Trophoblast cell (in vitro differentiated cells and primary cell): ENCODE measurements around the gene UGT1A7.
"Not testable (repeated sequence)": the region's sequence is repeated elsewhere in the genome, so short reads cannot be mapped to it uniquely, and the experiment has no call there.

Experiments used
- DNase-seq, 2 donors: peaks; one replicate each; pipeline ENCODE4 v3.0.0-alpha.2; 2016
- H2AFZ ChIP-seq: 2 replicates; pipeline ENCODE4 v1.6.1; 2013; ENCODE audit warnings: low read length, moderate library complexity, mild to moderate bottlenecking; ENCODE audit not compliant: insufficient read depth, poor library complexity
- H2AK5ac ChIP-seq: 2 replicates; pipeline ENCODE4 v1.6.1; 2013; ENCODE audit warnings: mild to moderate bottlenecking, low read length
- H2BK120ac ChIP-seq: 2 replicates; pipeline ENCODE4 v1.6.1; 2013; ENCODE audit warnings: low read length, mild to moderate bottlenecking, moderate library complexity; ENCODE audit not compliant: insufficient read depth, poor library complexity
- H2BK12ac ChIP-seq: 2 replicates; pipeline ENCODE4 v1.6.1; 2013; ENCODE audit warnings: mild to moderate bottlenecking, low read length, moderate library complexity
- H2BK5ac ChIP-seq: 2 replicates; pipeline ENCODE4 v1.6.1; 2013; ENCODE audit warnings: low read length, low read depth, moderate library complexity, mild to moderate bottlenecking; ENCODE audit not compliant: poor library complexity
- H3K14ac ChIP-seq: 2 replicates; pipeline ENCODE4 v1.6.1; 2013; ENCODE audit warnings: mild to moderate bottlenecking, low read length
- H3K18ac ChIP-seq: 2 replicates; pipeline ENCODE4 v1.6.1; 2013; ENCODE audit warnings: mild to moderate bottlenecking, low read length
- H3K23ac ChIP-seq: 2 replicates; pipeline ENCODE4 v1.6.1; 2013; ENCODE audit warnings: low read length
- H3K27ac ChIP-seq: 2 replicates; pipeline ENCODE4 v1.5.1; 2013; ENCODE audit warnings: low read depth, mild to moderate bottlenecking, inconsistent platforms, low read length, moderate library complexity
- H3K27me3 ChIP-seq: 2 replicates; pipeline ENCODE4 v1.6.1; 2013; ENCODE audit warnings: inconsistent platforms, mild to moderate bottlenecking, low read length, moderate library complexity; ENCODE audit not compliant: insufficient read depth
- H3K36me3 ChIP-seq, 2 experiments: 1 replicate in 1 of 2; 2 replicates in 1 of 2; pipeline ENCODE4 v1.6.1; 2013; ENCODE audit warnings: low read length in 2 of 2, mild to moderate bottlenecking in 2 of 2, moderate library complexity in 1 of 2; ENCODE audit not compliant: insufficient read depth in 2 of 2, control insufficient read depth in 1 of 2
- H3K4ac ChIP-seq: 2 replicates; pipeline ENCODE4 v1.6.1; 2013; ENCODE audit warnings: low read depth, mild to moderate bottlenecking, low read length, moderate library complexity
- H3K4me1 ChIP-seq, 2 experiments: 1 replicate in 1 of 2; 2 replicates in 1 of 2; pipeline ENCODE4 v1.6.1; 2013; ENCODE audit warnings: low read length in 2 of 2, mild to moderate bottlenecking in 2 of 2, moderate library complexity in 1 of 2; ENCODE audit not compliant: insufficient read depth in 2 of 2, control insufficient read depth in 1 of 2
- H3K4me2 ChIP-seq: 2 replicates; pipeline ENCODE4 v1.6.1; 2013; ENCODE audit warnings: inconsistent platforms, mild to moderate bottlenecking, low read length, moderate library complexity
- H3K4me3 ChIP-seq: 2 replicates; pipeline ENCODE4 v1.5.1; 2013; ENCODE audit warnings: mild to moderate bottlenecking, low read depth, low read length, inconsistent platforms
- H3K79me1 ChIP-seq: one replicate; pipeline ENCODE4 v1.6.1; 2013; ENCODE audit warnings: low read length
- H3K79me2 ChIP-seq: 2 replicates; pipeline ENCODE4 v1.6.1; 2013; ENCODE audit warnings: low read length, mild to moderate bottlenecking; ENCODE audit not compliant: control insufficient read depth, insufficient read depth, poor library complexity
- H3K9ac ChIP-seq: 2 replicates; pipeline ENCODE4 v1.6.1; 2013; ENCODE audit warnings: mild to moderate bottlenecking, low read length
- H3K9me3 ChIP-seq: 2 replicates; pipeline ENCODE4 v1.6.1; 2013; ENCODE audit warnings: low read depth, mild to moderate bottlenecking, control low read depth, inconsistent platforms, low read length; ENCODE audit not compliant: insufficient read depth
- H4K12ac ChIP-seq: 2 replicates; pipeline ENCODE4 v1.6.1; 2013; ENCODE audit warnings: low read depth, mild to moderate bottlenecking, low read length, moderate library complexity
- H4K8ac ChIP-seq: 2 replicates; pipeline ENCODE4 v1.6.1; 2013; ENCODE audit warnings: low read depth, mild to moderate bottlenecking, low read length, moderate library complexity
- H4K91ac ChIP-seq: one replicate; pipeline ENCODE4 v1.6.1; 2013; ENCODE audit warnings: low read depth, mild to moderate bottlenecking, low read length, moderate library complexity
- WGBS: extraction: QIAGEN DNeasy Blood & Tissue Kit; methylation state at CpG from one replicate; pipeline ENCODE4 v1.1.7; 2013; ENCODE audit warnings: missing lambda C conversion rate; ENCODE audit not compliant: insufficient read length, insufficient coverage; ENCODE audit errors: extremely low coverage; 5-methylcytosine and 5-hydroxymethylcytosine counted together

Gene UGT1A7

GRCh38 chr2:233718552-233718951, 36.9 kb downstream of the UGT1A7 start, which contains the start of gene UGT1A4:
Gene UGT1A4, plus strand, starts transcription at chr2:233718736. Its CDS starts 85 bp downstream, at chr2:233718821.
- H3K27ac ChIP-seq, result no peak within 1 kb of the TSS
- no peak within 1 kb of the TSS for H3K9ac ChIP-seq
- no peaks in the 10 kb centered on the region for H3K79me2 ChIP-seq
- no peak within 1 kb of the TSS for H2BK5ac ChIP-seq
- H4K12ac ChIP-seq, result no peak within 1 kb of the TSS
- no peak within 1 kb of the TSS for H3K4me3 ChIP-seq
- H2BK120ac ChIP-seq, result no peak within 1 kb of the TSS
- H3K23ac ChIP-seq, result no peak within 1 kb of the TSS
- H3K9me3 ChIP-seq, result peaks cover 8% of the 10 kb centered on the region
- no peak within 1 kb of the TSS for H2BK12ac ChIP-seq
- H3K27me3 ChIP-seq, result no peaks in the 10 kb centered on the region
- no peak within 1 kb of the TSS for H2AFZ ChIP-seq
- no CpG with 5 or more reads among the region's 7 CpGs for WGBS
- no peaks in the 10 kb centered on the region for H3K36me3 ChIP-seq
- H2AK5ac ChIP-seq, result no peak within 1 kb of the TSS
- no peaks in the 10 kb centered on the region for H3K4me1 ChIP-seq
- no peak within 1 kb of the TSS for H3K4me2 ChIP-seq
- H3K4ac ChIP-seq, result no peak within 1 kb of the TSS
- no peak within 1 kb of the TSS for H4K91ac ChIP-seq
- DNase-seq, result no peak
- H3K14ac ChIP-seq, result no peak within 1 kb of the TSS
- no peak within 1 kb of the TSS for H4K8ac ChIP-seq
- H3K79me1 ChIP-seq, result no peaks in the 10 kb centered on the region
- H3K18ac ChIP-seq, result no peak within 1 kb of the TSS

- DNase-seq, result no peak
- peaks cover 10% of the 10 kb centered on the region for H3K9me3 ChIP-seq
- H4K91ac ChIP-seq, result no peak within 1 kb of the TSS
- no peak within 1 kb of the TSS for H3K27ac ChIP-seq
- no peak within 1 kb of the TSS for H3K23ac ChIP-seq
- no peak within 1 kb of the TSS for H2BK120ac ChIP-seq
- no peak within 1 kb of the TSS for H3K9ac ChIP-seq
- H3K27me3 ChIP-seq, result no peaks in the 10 kb centered on the region
- no peak within 1 kb of the TSS for H3K4me3 ChIP-seq
- H3K79me2 ChIP-seq, result no peaks in the 10 kb centered on the region
- no peaks in the 10 kb centered on the region for H3K36me3 ChIP-seq
- H2AK5ac ChIP-seq, result no peak within 1 kb of the TSS
- H3K14ac ChIP-seq, result no peak within 1 kb of the TSS
- no peak within 1 kb of the TSS for H2BK12ac ChIP-seq
- no peak within 1 kb of the TSS for H3K18ac ChIP-seq
- no peak within 1 kb of the TSS for H4K8ac ChIP-seq
- no peak within 1 kb of the TSS for H2BK5ac ChIP-seq
- no peak within 1 kb of the TSS for H2AFZ ChIP-seq
- H4K12ac ChIP-seq, result no peak within 1 kb of the TSS
- H3K79me1 ChIP-seq, result no peaks in the 10 kb centered on the region
- no peak within 1 kb of the TSS for H3K4ac ChIP-seq
- WGBS, result no CpG with 5 or more reads among the region's 8 CpGs
- H3K4me1 ChIP-seq, result no peaks in the 10 kb centered on the region
- no peak within 1 kb of the TSS for H3K4me2 ChIP-seq
Observed at GRCh38 chr2:233728723-233729301, 47.1 kb downstream of the UGT1A7 start, which contains the start of gene UGT1A3. Gene UGT1A3, plus strand, starts transcription at chr2:233729042. Its CDS starts 85 bp downstream, at chr2:233729127.

- H4K12ac ChIP-seq, H3K9ac ChIP-seq, H2AK5ac ChIP-seq, H4K8ac ChIP-seq, H3K9me3 ChIP-seq, H3K14ac ChIP-seq, H3K27ac ChIP-seq, H4K91ac ChIP-seq, H3K4me2 ChIP-seq, H3K18ac ChIP-seq, H2BK12ac ChIP-seq, H3K4ac ChIP-seq, H3K27me3 ChIP-seq, H3K4me1 ChIP-seq, H2BK5ac ChIP-seq, H3K36me3 ChIP-seq, H2BK120ac ChIP-seq, H2AFZ ChIP-seq, H3K79me1 ChIP-seq, DNase-seq, H3K23ac ChIP-seq, H3K79me2 ChIP-seq: not testable (repeated sequence)
- H3K4me3 ChIP-seq, result peak overlapping the region; percentile 56
- no CpG with 5 or more reads among the region's 14 CpGs for WGBS
Observed at GRCh38 chr2:233736868-233737653, 55.4 kb downstream of the UGT1A7 start.

GRCh38 chr2:233740870-233741269, 59.2 kb downstream of the UGT1A7 start:
- Histone ChIP-seq H3K14ac (no peak overlapping the region), H3K23ac (no peak overlapping the region), H3K79me1 (no peaks in the 10 kb centered on the region), H3K18ac (no peak overlapping the region), H3K79me2 (no peaks in the 10 kb centered on the region), H3K4me1 (no peaks in the 10 kb centered on the region), H2BK5ac (no peak overlapping the region), H4K12ac (no peak overlapping the region), H3K9ac (no peak overlapping the region), H3K27ac (no peak overlapping the region), H3K9me3 (peaks cover 13% of the 10 kb centered on the region), H2AK5ac (no peak overlapping the region), H3K4me3 (no peak overlapping the region), H2AFZ (no peak overlapping the region), H3K4ac (no peak overlapping the region), H3K4me2 (no peak overlapping the region), H2BK120ac (no peak overlapping the region), H4K91ac (no peak overlapping the region), H3K36me3 (no peaks in the 10 kb centered on the region), H2BK12ac (no peak overlapping the region), H3K27me3 (no peaks in the 10 kb centered on the region), H4K8ac (no peak overlapping the region)
- DNase-seq, result no peak
- WGBS, result no CpG with 5 or more reads among the region's 2 CpGs
